ENCODE measurements around the gene KCNJ8.

DNA sequence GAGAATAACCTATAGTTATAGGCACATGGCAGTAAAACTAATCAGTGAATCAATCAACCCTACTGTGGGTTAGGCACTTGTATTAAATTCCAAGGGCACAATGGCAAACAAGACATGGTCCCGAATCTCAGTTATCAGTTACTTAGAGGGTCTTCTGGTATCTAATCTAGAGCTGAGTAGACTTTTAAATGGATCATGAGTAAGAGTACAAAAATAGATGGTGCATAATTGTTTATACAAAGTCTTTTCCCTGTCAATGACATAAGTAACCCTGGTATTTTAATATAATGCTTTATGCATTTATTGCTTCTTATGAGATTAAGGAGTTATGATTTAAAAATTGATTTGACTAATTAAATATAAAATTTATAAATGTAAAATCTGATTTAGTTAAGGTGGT, 23.0 kb upstream of the KCNJ8 start:
- TF ChIP-seq POLR2AphosphoS5 (IDR thresholded peaks at IDR 0.05), result no peak
- TF ChIP-seq POLR2A (IDR thresholded peaks at IDR 0.05; ENCODE audit: low read depth), result no peak
- TF ChIP-seq EP300 (IDR thresholded peaks at IDR 0.05), result no peak
- TF ChIP-seq CTCF (IDR thresholded peaks at IDR 0.05), result no peak

Data from esophagus muscularis mucosa (tissue), 4 donors.